Activated CD4-positive, alpha-beta T cell treated with anti-CD3 and anti-CD28 coated beads, Interleukin-2, amount 50 U/mL, for 24 hours (primary cell): ENCODE measurements around the gene SEMA4D.

ENCODE experiments used
- DNase-seq, 2 donors: peaks; one replicate each; pipeline ENCODE4 v3.0.0-alpha.2; 2020; ENCODE audit warnings: low read depth in 1 of 2, low spot score in 1 of 2

Gene SEMA4D

DNA sequence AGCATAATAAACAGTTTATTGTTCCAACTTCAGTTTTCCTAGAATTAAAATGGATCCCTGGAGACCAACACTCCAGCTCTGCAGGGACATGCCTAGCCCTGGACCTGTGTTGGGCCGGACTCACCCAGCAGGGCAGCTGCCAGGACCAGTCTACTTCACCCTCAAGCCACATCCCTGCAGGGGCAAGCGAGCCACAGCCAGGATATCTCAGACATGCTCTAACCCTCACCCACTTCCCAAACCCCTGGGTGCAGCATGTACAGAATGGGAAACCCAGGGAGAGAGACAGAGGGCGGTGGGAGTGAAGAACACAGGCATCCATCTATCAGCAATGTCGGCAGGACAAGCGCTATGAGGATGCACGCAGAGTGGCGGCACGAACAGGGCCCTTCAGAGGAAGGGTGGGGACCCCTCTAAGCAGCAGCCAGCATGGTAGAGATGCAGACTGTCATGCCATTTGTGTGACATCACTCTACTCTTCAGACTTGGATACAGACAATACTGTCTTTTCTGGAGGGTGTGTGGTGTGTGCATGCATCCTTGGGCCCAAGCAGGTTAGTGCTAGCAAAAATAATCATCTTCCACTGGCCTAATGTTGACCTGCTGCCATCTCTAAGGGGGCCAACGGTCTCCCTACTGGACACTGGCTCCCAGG lies 83.1 kb downstream of the SEMA4D start:
- DNase-seq: no peak

DNA sequence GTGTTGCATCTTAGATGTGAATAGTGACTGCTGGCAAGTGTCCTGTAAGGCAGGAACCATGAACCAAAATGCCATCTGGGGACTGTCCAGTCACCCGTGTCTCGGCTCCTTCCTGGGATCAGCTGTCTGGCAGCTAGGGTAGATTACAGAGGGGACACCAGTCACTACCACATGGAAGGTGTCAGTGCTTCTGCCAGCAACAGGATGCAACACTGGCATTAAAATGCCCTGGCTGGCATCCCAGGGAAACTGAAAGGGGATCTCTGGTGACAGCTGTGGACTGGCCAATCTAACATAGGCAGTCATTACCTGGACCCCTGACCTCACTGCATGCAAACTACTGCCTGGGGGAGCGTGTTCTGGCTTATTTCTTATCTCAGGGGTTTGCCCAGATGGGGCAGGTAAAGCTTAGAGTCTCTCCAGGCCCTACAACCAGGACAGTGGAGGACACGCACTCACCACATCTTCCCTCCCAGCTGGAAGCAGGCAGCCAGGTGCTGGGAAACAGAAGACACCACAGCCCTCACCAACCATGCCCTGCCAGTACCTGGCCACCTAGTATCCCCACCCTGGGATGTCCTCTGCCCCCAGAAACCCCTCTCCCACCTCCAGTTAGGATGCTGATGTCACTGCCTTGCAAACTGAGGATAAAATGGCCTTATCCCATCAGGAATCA lies 83.8 kb downstream of the SEMA4D start:
- no peak for DNase-seq

DNA sequence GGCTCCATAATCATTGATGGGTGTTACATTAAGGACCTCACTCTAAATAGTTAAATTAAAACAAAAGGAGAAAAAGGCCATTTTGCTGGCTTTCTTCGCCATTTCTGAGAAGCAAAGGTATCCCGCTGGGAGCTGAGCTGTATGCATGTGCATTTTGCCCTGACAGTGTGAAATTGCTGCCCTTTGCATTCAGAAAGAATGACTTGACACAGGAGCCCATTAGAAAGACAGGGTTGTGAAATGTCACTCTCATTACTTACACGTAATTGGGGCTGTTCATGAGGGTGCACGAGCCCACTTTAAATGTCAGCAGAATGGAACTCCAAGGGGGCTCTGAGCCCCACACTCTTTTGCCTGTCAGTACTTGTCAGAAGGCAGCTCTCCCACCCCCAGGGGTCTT lies 85.0 kb downstream of the SEMA4D start:
- no peak for DNase-seq

- no peak for DNase-seq
These were observed 85.4 kb downstream of the SEMA4D start for GRCh38 chr9:89412541-89412940.

DNA sequence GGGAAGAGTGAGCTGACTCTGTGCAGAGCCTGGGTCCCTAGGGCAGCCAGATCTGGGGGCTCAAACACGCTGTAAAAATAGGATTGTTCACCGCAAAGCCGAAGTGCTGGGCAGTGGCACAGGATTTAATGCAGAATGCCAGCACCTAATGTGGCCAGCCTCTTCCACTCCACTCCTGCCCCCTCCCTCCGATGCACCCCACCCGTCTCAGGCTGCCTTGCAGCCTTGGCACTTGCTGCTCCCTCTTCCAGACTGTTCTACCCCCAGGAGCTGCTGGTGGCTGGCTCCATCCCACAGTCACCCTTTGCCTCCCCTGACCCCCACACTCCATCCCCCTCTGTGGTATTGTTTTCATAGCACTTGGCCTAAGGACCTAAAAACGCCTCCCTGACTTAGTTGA lies 86.2 kb downstream of the SEMA4D start:
- no peak for DNase-seq

DNA sequence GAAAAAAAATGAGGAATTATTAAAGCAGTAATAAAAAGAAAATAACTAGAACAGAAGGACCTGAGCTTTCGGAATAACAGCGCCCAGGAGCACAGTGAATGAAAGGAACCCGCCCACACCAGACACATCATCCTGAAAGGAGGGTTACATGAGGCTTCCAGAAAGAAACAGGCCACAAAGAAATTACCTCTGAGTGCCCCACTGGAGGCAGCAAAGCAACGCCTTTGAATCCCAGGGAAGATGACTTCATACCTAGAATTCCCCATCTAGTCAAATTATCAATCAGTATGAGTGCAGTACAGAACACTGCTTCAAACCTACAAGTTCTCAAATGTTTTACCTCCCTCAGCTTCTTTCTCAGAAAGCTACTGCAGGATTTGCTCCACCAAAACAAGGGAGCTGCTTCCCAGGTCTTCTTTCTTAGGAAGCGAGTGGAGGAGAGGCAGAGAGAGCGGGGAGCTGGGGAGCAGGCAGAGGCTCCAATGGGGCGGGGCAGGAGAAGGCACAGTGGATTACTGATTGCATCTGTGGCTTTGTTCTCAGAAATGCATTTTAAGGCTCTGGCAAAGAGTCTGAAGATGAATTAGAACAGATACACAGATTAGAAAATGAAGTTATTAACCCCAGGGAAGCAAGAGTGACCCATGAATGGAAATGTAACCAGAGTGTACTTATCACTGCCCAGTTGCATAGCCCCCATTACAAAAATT lies 87.1 kb downstream of the SEMA4D start:
- peak in 1 of 2 donors; percentile 76 for DNase-seq

- DNase-seq: no peak
These were observed 87.9 kb downstream of the SEMA4D start for GRCh38 chr9:89410022-89410421.

DNA sequence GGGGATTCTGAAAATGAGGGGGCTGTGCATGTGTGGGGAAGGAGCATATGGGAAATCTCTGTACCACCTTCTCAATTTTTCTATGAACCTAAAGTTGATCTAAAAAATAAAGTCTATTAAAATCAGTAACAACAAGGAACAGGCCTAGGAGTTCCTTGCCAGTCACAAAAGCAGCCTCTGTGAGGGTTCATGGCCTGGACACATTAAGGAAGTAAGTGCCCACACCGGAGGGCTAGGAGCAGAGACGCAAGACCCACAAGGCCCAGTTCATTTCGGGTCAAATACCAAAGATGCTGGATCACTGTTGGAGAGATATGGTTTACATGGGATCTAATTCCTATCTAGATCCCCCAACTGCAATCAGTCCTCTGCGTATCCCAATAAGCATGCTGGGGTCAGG lies 88.4 kb downstream of the SEMA4D start:
- no peak for DNase-seq

GRCh38 chr9:89408628-89409101 lies 89.2 kb downstream of the SEMA4D start:
- no peak for DNase-seq

DNA sequence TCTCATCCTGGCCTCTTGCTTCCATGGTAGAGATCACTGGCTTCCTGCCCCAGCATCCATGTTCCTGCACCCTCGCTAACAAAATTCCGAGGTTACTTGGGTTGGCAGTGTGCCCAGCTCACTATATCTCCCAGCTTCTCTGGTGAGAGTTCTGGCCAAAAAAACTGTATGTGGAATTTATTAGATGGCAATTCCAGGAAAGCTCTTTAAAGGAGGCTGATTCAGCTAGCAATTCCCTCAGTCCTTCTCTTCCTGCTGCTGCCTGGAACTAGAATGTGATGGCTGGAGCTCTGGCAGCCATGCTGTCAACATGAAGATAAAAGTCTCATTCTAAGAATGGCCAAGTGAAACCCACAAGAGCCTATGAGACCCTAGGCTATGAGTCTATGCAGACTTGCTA lies 90.8 kb downstream of the SEMA4D start:
- no peak for DNase-seq

GRCh38 chr9:89405826-89406225 lies 92.1 kb downstream of the SEMA4D start:
- DNase-seq: no peak

DNA sequence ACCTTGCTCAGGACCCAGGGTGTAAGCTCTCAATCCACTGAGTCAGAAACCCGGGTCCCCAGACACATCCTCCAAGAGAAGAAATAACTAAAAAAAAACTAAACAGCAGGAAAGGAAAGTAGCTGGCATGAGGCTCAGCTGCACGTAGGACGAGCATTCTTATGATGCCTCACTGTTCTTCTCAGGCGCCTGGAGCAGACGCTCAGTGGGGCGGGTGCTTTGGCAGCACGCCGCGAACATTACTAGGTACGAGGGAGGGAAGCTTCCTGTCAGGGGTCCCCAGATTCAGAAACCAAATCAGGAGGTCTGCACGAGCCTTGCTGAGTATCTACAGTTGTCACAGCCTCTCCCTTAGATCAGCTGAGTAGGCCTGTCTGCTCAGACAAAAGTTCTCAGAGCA lies 93.8 kb downstream of the SEMA4D start:
- no peak for DNase-seq

- no peak for DNase-seq
These were observed 95.1 kb downstream of the SEMA4D start for GRCh38 chr9:89402695-89403427.

DNA sequence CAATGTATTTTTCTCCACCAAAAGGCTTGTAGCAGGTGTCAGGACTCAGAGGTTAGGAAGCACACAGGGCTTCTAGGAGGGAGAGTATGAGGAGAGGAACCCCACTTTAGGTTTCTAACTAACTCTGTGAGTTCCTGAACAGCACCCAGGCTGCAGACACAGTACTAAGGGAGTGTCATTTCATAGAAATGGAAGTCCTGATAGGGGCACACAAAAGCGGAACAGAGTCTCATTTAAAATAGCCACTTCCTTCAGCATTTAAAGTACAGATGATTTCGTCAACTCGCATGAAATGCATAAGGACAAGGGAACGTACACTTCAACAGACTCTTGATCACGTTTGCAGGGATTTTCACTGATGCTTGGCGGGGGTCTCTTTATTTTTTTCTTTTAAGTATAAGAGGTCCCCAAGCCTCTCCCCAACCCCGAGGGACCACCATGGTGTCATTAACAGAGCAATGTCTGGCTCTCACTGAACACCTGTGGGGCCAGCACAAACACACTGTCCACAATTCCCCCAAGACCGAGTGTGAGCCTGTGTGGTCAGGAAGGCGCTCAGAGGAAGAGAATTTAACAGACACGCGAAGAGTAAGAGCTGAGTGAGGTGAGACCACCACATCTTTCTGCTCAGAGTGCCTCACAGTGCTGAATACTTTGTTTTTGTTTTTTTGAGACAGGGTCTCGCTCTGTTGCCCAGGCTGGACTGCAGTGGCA lies 97.4 kb downstream of the SEMA4D start:
- no peak for DNase-seq

GRCh38 chr9:89398621-89399020 lies 99.3 kb downstream of the SEMA4D start:
- DNase-seq: no peak

DNA sequence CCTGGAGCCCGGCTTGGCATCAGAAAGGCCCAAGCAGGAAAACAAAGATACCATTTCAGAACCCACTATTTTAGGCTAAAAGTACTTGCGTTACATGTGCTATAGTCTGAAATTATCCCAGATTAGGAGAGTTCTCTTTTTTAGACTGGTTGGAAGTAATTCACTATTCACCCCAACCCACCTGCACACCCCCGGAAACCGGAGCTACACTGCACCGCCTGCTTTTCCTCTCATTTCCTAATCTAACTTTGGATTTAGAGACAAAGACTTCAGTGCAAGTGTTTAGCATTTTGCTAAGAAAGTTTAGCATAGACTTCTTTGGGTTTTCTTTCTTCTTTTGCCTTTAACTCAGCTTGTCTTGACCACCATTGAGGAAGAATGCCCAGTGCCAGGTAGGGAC lies 100.4 kb downstream of the SEMA4D start:
- no peak for DNase-seq

- DNase-seq: no peak
These were observed 101.8 kb downstream of the SEMA4D start for GRCh38 chr9:89395931-89396710.

DNA sequence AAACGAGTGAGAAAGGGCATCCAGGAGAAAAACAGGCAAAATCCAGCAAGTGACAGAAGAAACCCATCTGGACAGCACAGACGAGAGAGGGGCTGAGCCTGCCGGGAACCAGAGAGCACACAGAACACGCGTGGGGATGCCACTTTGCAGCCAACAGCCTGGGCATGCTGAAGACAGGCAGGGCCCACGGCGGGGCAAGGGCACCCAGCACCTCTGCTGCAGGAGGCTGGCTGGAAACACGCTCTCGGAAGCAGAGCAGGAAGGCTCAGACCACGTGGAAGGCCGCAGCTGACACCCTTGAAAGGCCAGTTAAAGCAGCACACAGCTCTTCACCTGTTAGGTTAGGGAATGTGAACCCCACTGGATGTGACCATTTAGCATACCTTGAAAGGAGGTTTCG lies 103.5 kb downstream of the SEMA4D start:
- no peak for DNase-seq

DNA sequence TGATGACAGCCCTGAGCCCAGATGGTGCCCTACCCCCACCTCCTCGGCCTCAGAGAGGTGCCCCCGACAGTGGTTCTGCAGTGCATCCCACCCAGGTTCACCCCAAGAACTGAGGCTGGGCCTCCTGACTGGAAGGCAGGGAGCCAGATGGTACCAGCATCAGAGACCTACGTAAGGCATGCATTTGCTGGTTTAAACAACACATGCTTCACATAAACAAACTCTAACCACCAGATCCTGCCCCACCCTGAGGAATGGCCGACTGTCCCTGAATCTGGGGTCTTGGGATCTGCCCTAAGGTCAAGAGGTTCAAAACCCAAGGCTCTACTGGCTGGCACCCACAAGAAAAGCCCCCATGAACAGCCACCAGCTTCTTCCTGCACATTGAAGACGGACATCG lies 106.3 kb downstream of the SEMA4D start:
- DNase-seq: no peak

- no peak for DNase-seq
These were observed 107.3 kb downstream of the SEMA4D start for GRCh38 chr9:89390578-89391116.
